Measurements from ENCODE around the gene SLC16A8. TPM values are rescaled to one million over a fixed set of nuclear protein-coding genes. Genes with fewer than 3 reads are reported as not detected.

SLC16A8 gene
- total and polyA plus RNA-seq, 2 of the 13 experiments (the other 11 are each of a cell fraction or from before 2014, with no cell fraction given): not detected

GRCh38 chr22:38107692-38108515, 23.9 kb upstream of the SLC16A8 start (continued):
- TF ChIP-seq RERE (CRISPR knock-in tag; IDR thresholded peaks at IDR 0.05; ENCODE audit: low read depth): 0 out of 2 replicates have a peak, but pooled peaks have one; percentile 22
- TF ChIP-seq SAP130 (CRISPR knock-in tag; IDR thresholded peaks at IDR 0.05; ENCODE audit: low read depth): peak; percentile 92
- peak; percentile 61; the same call in 1 of the 2 replicates for TF ChIP-seq ZBED4 (CRISPR knock-in tag; IDR thresholded peaks at IDR 0.05; ENCODE audit: borderline replicate concordance)
- TF ChIP-seq ZGPAT (CRISPR knock-in tag; IDR thresholded peaks at IDR 0.05): peak; percentile 81
- peak; percentile 62 for TF ChIP-seq ARID5B (CRISPR knock-in tag; IDR thresholded peaks at IDR 0.05)
- peak; percentile 25; the same call in 1 of the 2 replicates for TF ChIP-seq HMG20A (CRISPR knock-in tag; IDR thresholded peaks at IDR 0.05; ENCODE audit: borderline replicate concordance)
- 0 out of 2 replicates have a peak, but pooled peaks have one; percentile 46 for TF ChIP-seq ZNF772 (CRISPR knock-in tag; IDR thresholded peaks at IDR 0.05)
- peak; percentile 57; the same call in 1 of the 2 replicates for TF ChIP-seq MED1 (CRISPR knock-in tag; IDR thresholded peaks at IDR 0.05)
- 0 out of 2 replicates have a peak, but pooled peaks have one; percentile 32 for TF ChIP-seq ZNF563 (CRISPR knock-in tag; IDR thresholded peaks at IDR 0.05)
- peak; percentile 88 for TF ChIP-seq RXRA (CRISPR knock-in tag; IDR thresholded peaks at IDR 0.05)
- TF ChIP-seq, protein P1, sequence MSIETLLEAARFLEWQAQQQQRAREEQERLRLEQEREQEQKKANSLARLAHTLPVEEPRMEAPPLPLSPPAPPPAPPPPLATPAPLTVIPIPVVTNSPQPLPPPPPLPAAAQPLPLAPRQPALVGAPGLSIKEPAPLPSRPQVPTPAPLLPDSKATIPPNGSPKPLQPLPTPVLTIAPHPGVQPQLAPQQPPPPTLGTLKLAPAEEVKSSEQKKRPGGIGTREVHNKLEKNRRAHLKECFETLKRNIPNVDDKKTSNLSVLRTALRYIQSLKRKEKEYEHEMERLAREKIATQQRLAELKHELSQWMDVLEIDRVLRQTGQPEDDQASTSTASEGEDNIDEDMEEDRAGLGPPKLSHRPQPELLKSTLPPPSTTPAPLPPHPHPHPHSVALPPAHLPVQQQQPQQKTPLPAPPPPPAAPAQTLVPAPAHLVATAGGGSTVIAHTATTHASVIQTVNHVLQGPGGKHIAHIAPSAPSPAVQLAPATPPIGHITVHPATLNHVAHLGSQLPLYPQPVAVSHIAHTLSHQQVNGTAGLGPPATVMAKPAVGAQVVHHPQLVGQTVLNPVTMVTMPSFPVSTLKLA (IDR thresholded peaks at IDR 0.05): peak; percentile 33; the same call in 1 of the 2 replicates
